Stimulated activated effector memory CD8-positive, alpha-beta T cell treated with anti-CD3 and anti-CD28 coated beads, Interleukin-12 subunit alpha, Interleukin-12 subunit beta, amount 100 ng/mL, for 72 hours (primary cell): ENCODE results near the gene COL5A1.

ENCODE experiments used
- ATAC-seq: fragments of 150-1000 bp; cut with Tn5 transposase; 2 replicates; pipeline ENCODE4 v1.10.0; 2021
- DNase-seq, 2 donors: peaks; one replicate each; pipeline ENCODE4 v3.0.0; 2021 to 2022; ENCODE audit warnings: low spot score in 2 of 2
- H3K27ac Mint-ChIP-seq: one replicate; pipeline ENCODE4 v1.8.0; 2022; ENCODE audit warnings: mild to moderate bottlenecking, mixed read lengths
- H3K36me3 Mint-ChIP-seq: one replicate; pipeline ENCODE4 v1.8.0; 2022; ENCODE audit warnings: mild to moderate bottlenecking, mixed read lengths
- H3K4me1 Mint-ChIP-seq: one replicate; pipeline ENCODE4 v1.8.0; 2022; ENCODE audit warnings: mixed read lengths
- H3K4me3 Mint-ChIP-seq: one replicate; pipeline ENCODE4 v1.8.0; 2022; ENCODE audit warnings: mild to moderate bottlenecking, mixed read lengths
- H3K9me3 Mint-ChIP-seq: one replicate; pipeline ENCODE4 v1.8.0; 2022; ENCODE audit warnings: mixed read lengths

Gene COL5A1

GRCh38 chr9:134775081-134775951, 133.7 kb downstream of the COL5A1 start:
- peaks cover 6% of the 10 kb centered on the region for H3K4me1 Mint-ChIP-seq
- no peaks in the 10 kb centered on the region for H3K36me3 Mint-ChIP-seq
- ATAC-seq, result no peak
- H3K9me3 Mint-ChIP-seq, result no peaks in the 10 kb centered on the region
- no peak overlapping the region for H3K4me3 Mint-ChIP-seq
- no peak overlapping the region for H3K27ac Mint-ChIP-seq
- DNase-seq, result no peak

- peaks cover 6% of the 10 kb centered on the region for H3K4me1 Mint-ChIP-seq
- ATAC-seq (no peak), DNase-seq (no peak)
- H3K27ac Mint-ChIP-seq, result no peak overlapping the region
- no peaks in the 10 kb centered on the region for H3K9me3 Mint-ChIP-seq
- H3K4me3 Mint-ChIP-seq, result no peak overlapping the region
- H3K36me3 Mint-ChIP-seq, result no peaks in the 10 kb centered on the region
Measured at GRCh38 chr9:134776080-134776796, 134.6 kb downstream of the COL5A1 start.

GRCh38 chr9:134777153-134777552, 135.6 kb downstream of the COL5A1 start:
- ATAC-seq (no peak), DNase-seq (no peak)
- Mint-ChIP-seq H3K9me3 (no peaks in the 10 kb centered on the region), H3K27ac (no peak overlapping the region), H3K4me1 (peaks cover 6% of the 10 kb centered on the region), H3K36me3 (no peaks in the 10 kb centered on the region), H3K4me3 (no peak overlapping the region)

GRCh38 chr9:134778156-134778555, 136.6 kb downstream of the COL5A1 start:
- DNase-seq (no peak), ATAC-seq (no peak)
- H3K36me3 Mint-ChIP-seq, result no peaks in the 10 kb centered on the region
- H3K4me3 Mint-ChIP-seq, result no peak overlapping the region
- H3K27ac Mint-ChIP-seq, result no peak overlapping the region
- H3K4me1 Mint-ChIP-seq, result peaks cover 6% of the 10 kb centered on the region
- no peaks in the 10 kb centered on the region for H3K9me3 Mint-ChIP-seq

- Mint-ChIP-seq H3K9me3 (no peaks in the 10 kb centered on the region), H3K4me3 (no peak overlapping the region), H3K27ac (no peak overlapping the region), H3K4me1 (peaks cover 6% of the 10 kb centered on the region), H3K36me3 (no peaks in the 10 kb centered on the region)
- ATAC-seq (no peak), DNase-seq (no peak)
Measured at GRCh38 chr9:134778841-134779411, 137.3 kb downstream of the COL5A1 start.

GRCh38 chr9:134779640-134780039, 138.0 kb downstream of the COL5A1 start:
- peaks cover 6% of the 10 kb centered on the region for H3K4me1 Mint-ChIP-seq

GRCh38 chr9:134781591-134782302, 140.1 kb downstream of the COL5A1 start:
- peaks cover 6% of the 10 kb centered on the region for H3K4me1 Mint-ChIP-seq
- no peak for ATAC-seq
- no peak overlapping the region for H3K4me3 Mint-ChIP-seq
- DNase-seq, result no peak
- no peaks in the 10 kb centered on the region for H3K36me3 Mint-ChIP-seq
- no peaks in the 10 kb centered on the region for H3K9me3 Mint-ChIP-seq
- H3K27ac Mint-ChIP-seq, result no peak overlapping the region

More at GRCh38 chr9:134779640-134780039, 138.0 kb downstream of the COL5A1 start:
- H3K27ac Mint-ChIP-seq, result no peak overlapping the region
- H3K36me3 Mint-ChIP-seq, result no peaks in the 10 kb centered on the region
- ATAC-seq (no peak), DNase-seq (no peak)
- no peaks in the 10 kb centered on the region for H3K9me3 Mint-ChIP-seq
- no peak overlapping the region for H3K4me3 Mint-ChIP-seq

- H3K36me3 Mint-ChIP-seq, result no peaks in the 10 kb centered on the region
- H3K27ac Mint-ChIP-seq, result no peak overlapping the region
- peaks cover 6% of the 10 kb centered on the region for H3K4me1 Mint-ChIP-seq
- H3K9me3 Mint-ChIP-seq, result no peaks in the 10 kb centered on the region
- DNase-seq (no peak), ATAC-seq (no peak)
- H3K4me3 Mint-ChIP-seq, result no peak overlapping the region
Measured at GRCh38 chr9:134782921-134783698, 141.5 kb downstream of the COL5A1 start.

GRCh38 chr9:134783699-134784039, 142.1 kb downstream of the COL5A1 start:
- H3K36me3 Mint-ChIP-seq, result no peaks in the 10 kb centered on the region
- H3K9me3 Mint-ChIP-seq, result no peaks in the 10 kb centered on the region
- H3K4me1 Mint-ChIP-seq, result peaks cover 6% of the 10 kb centered on the region
- ATAC-seq (no peak), DNase-seq (no peak)
- H3K27ac Mint-ChIP-seq, result no peak overlapping the region
- no peak overlapping the region for H3K4me3 Mint-ChIP-seq

GRCh38 chr9:134784577-134785305, 143.1 kb downstream of the COL5A1 start:
- ATAC-seq, result no peak
- Mint-ChIP-seq H3K27ac (no peak overlapping the region), H3K9me3 (no peaks in the 10 kb centered on the region), H3K36me3 (no peaks in the 10 kb centered on the region), H3K4me1 (peaks cover 1% of the 10 kb centered on the region), H3K4me3 (no peak overlapping the region)
- DNase-seq, result no peak

- Mint-ChIP-seq H3K36me3 (no peaks in the 10 kb centered on the region), H3K27ac (no peak overlapping the region), H3K9me3 (no peaks in the 10 kb centered on the region), H3K4me3 (no peak overlapping the region), H3K4me1 (no peaks in the 10 kb centered on the region)
- DNase-seq (no peak), ATAC-seq (no peak)
Measured at GRCh38 chr9:134785325-134786108, 143.9 kb downstream of the COL5A1 start.

GRCh38 chr9:134787601-134788531, 146.3 kb downstream of the COL5A1 start:
- H3K4me1 Mint-ChIP-seq, result no peaks in the 10 kb centered on the region
- DNase-seq, result no peak
- H3K27ac Mint-ChIP-seq, result no peak overlapping the region
- H3K9me3 Mint-ChIP-seq, result no peaks in the 10 kb centered on the region
- H3K36me3 Mint-ChIP-seq, result no peaks in the 10 kb centered on the region
- H3K4me3 Mint-ChIP-seq, result no peak overlapping the region
- no peak for ATAC-seq

- Mint-ChIP-seq H3K4me1 (no peaks in the 10 kb centered on the region), H3K27ac (no peak overlapping the region), H3K36me3 (no peaks in the 10 kb centered on the region), H3K4me3 (no peak overlapping the region), H3K9me3 (no peaks in the 10 kb centered on the region)
- ATAC-seq (no peak), DNase-seq (no peak)
Measured at GRCh38 chr9:134789168-134789567, 147.6 kb downstream of the COL5A1 start.
